CD4-positive, alpha-beta T cell treated with Interleukin-15 for 4 hours (primary cell): ENCODE measurements around the gene MINDY4.

Experiments used
- DNase-seq: peaks from one replicate; pipeline ENCODE4 v3.0.0-alpha.2; 2020; ENCODE audit warnings: low spot score

MINDY4 gene

GRCh38 chr7:30879139-30880124 lies 108.2 kb downstream of the MINDY4 start:
- DNase-seq = no peak

- no peak for DNase-seq
Observed at GRCh38 chr7:30880125-30880720, 109.0 kb downstream of the MINDY4 start.

DNA sequence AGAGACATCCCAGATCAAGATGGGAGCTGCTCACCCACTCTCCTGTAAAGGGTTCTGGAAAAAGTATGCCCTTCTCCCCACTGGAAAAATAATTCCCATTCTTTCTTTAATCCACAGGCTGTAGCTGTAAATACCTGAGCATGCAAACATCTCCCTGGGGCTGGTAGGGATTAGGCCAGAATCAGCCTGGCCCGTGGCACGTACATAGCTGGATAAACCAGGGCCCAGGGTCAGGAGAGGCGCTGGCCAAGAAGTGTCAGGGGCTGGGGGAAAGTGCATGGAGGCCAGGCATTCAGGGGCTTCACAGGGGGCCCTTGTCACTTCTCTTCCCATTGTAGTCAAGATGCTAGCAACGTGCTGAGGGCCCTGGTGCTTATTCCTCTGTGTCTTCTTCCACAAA lies 109.7 kb downstream of the MINDY4 start:
- no peak for DNase-seq

- DNase-seq = no peak
Observed at GRCh38 chr7:30881448-30881847, 110.2 kb downstream of the MINDY4 start.

DNA sequence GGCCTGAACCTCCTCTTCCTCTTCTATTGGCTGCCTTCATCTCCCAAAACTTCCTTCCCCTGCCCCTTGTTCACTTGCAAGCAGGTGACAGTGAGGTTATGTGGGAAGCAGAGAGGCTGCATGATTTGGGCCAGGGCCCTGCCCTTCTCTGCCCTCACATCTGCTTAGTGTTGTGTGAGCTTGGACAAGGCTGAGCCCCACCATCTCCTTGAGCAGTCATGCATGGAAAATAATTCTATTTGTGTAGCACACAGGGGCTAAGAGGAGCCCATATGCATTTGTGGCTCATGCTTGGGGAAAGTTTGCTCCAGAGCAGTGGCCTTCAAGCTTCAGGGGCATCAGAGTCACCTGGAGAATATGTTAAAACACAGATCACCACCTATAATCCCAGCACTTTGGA lies 113.7 kb downstream of the MINDY4 start:
- DNase-seq = no peak

DNA sequence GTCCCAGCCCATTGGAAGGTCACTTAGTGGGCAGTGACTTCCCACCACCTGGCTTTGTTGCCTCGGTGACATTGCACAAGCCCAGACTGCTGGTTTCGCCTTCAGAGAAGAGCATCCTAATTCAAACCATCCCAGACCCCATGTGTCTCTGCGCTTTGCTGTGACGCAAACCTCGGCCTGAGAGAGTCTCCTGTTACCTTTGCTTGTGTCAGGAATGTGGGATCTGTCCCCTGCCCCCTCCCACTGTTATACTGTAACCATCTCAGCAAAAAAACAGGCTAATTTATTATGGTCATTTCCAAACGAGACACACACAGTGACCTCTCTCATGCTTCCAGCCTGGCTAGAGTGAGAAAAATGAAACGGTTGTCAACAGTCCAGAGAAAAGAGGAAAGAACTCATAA lies 115.4 kb downstream of the MINDY4 start:
- DNase-seq = no peak

DNA sequence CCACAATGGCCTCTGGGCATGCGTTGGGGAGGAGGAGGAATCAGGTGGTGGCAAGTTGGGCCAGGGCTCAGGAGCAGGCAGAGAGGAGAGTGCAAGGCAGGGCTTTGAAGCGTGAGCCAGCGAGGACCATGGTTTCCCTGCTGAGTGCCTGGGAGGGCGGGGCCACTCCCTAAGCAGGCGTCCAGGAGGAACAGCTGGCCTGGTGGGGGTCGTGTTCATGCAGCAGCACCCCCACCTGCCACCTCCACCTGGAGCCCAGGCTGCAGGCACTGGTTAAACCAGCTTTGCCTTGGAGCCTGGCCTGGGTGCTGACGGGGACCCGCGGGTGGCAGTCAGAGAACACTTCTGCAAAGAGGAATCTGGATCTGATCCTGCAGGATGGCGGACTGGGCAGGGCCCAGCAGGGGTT lies 116.3 kb downstream of the MINDY4 start:
- DNase-seq = no peak

GRCh38 chr7:30888747-30889146 lies 117.5 kb downstream of the MINDY4 start:
- DNase-seq = no peak

DNA sequence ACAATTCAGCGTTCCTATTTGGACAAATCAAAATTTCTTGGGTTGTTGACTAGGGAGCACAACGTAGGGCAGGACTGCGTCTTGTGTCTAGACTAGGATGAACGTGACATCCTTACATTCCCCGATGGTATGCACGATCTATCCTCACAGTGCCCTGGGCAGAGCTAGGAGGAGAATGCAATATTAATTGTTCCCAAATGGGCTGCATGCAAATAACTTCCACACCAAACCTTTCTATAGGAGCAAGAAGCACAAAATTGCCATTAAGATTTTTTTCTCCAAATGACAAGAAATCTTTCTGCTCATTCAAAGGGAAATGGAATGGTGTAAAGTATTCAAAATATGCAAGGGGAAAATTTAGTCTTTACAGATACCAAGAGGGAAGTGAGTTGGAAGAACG lies 119.0 kb downstream of the MINDY4 start:
- no peak for DNase-seq

DNA sequence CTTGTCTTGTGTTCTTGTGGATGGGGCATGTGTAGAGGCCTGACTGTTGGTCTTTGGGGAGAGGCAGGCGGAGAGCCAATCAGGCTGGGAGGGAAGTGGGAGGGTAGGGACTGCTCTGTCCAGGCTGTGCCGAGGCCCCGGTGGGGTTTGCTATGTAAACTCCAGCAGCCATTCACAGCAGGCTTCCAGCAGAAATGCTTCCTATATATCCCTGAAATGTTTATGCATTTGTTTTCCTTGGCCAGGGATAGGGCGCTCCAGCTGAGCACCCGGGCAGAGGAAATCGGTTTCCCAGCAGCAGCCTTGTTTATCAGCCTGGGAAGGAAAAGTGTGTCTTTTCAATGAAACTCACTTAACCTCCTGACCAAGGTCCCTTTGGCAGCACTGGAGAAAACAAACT lies 122.1 kb downstream of the MINDY4 start:
- no peak for DNase-seq

DNA sequence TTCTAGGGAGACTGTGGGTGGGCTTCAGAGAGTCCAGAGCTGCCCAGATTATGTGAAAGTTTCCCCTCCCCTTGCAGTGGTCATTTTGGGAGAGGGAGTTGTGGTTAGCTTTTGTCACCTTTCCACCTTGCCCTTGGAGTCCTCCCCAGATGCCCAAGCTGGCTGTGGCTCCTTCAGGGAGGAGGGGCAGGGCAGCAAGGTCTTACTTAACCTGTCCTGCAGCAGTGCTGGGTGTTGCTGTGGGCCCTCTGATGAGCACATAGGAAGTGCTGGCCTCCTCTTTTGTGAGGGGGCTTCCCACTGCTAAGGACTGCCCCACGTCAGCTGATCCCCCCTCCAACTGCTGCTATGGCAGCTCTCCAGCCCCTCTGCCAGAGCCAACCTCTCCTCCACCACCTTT lies 122.8 kb downstream of the MINDY4 start:
- no peak for DNase-seq

DNA sequence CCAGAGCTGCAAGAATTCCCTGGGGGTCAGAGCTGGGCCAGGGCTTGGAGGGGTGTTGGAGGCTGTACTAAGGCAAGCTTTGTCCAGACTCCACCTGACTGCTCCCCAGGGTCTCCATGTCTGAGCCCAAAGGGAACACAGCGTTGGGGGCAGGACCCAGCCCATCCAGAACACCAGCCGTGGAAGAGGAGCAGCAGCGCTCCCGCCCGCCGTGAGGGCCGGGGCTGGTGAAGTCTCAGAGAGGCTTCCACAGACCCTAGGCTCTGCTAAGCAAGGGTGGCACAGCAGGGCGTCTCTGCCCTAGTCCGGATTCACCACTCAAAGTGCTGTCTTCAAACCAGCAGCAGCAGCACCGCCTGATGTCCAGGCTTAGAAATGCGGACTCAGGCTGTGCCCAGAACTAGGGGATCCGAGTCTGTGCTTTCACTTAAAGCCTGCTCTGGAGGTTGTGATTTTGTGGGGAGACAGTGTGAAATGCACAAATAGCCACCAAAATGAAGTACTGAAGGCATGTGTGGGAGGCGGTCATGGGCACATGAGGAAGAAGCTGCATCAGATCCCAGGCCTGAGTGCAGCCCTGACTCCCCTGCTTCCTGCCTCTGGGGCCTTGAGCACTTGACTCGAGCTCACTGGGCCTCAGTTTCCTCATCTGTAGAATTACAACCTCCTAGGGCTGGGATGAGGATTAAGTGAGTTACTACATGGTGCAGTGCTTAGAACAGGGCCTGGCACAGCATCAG lies 123.8 kb downstream of the MINDY4 start:
- no peak for DNase-seq

DNA sequence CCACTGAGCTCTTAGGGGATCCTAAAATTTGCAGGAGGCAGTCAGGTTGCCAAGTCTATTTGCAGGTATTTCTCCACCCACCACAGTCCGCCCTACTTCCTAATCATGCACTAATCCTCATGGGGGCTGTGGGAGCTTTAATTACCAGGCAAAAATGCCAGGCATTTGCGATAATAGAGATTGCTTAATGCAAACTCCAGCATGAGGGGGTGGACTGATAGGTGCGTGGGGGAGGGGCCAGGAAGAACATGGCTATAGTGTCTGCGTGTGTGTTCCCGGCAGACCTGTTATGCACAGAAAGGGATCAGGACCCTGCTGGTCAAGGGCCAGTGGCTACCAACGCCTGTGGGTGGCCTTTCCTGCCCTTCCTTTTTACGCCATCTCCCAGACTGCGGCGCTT lies 124.8 kb downstream of the MINDY4 start:
- DNase-seq = no peak

- no peak for DNase-seq
Observed at GRCh38 chr7:30896783-30897637, 125.8 kb downstream of the MINDY4 start.

DNA sequence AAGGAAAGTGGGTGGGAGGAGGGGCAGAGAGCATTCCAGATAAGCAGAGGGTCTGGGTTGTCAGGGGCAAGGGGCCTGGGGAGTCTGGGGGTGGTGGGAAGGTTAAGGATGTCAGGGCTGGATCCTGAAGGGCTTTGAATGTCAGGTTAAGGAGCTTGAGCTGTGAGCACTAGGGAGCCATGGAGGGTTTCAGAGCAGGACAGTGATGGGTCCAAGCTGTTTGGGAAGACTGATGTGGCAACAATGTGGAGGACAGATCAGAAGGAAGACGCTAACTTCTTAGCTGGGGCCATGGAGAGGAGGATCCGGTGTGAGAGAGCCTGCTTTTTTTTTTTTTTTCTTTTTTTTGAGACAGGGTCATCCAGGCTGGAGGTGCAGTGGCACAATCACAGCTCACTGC lies 126.6 kb downstream of the MINDY4 start:
- DNase-seq = no peak

DNA sequence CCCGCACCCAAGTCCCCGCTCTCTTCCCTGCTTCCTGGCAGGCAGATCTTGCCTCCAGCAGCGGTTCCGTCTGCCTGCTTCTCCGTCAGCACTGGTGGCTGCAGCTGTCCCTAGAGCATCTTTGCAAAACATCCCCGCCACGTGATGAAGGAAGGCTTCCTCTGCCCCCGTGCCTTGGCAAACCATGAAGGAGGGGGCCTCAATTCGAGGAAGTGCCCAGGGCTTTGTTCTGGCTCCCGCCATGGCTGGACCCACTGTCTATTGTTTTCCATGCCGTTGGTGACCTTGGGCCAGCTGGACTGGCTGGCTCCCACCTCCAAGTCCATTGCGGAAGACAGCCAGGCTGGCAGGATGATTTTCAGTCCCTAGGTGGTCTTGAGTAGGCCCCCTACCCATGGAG lies 127.2 kb downstream of the MINDY4 start:
- no peak for DNase-seq

DNA sequence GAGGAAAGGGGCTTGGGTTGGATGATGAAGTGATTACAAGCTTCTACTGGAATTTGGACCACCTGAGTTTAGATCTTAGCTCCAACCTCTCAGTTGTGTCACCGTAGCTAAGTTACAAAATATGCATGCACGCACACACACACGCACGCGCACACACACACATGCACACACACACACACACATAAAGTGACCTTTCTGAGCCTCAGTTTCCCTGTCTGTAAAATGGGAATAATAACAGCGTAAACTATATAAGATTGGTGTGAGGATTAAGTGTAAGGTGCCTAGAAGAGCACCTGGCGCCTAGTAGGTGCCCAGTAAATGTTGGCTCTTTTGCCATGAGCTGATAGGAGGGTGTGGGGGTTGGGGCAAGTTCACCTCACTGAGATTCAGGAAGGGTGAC lies 127.8 kb downstream of the MINDY4 start:
- no peak for DNase-seq

GRCh38 chr7:30899630-30900029 lies 128.4 kb downstream of the MINDY4 start:
- DNase-seq = no peak

GRCh38 chr7:30900053-30900452 lies 128.8 kb downstream of the MINDY4 start:
- DNase-seq = no peak

DNA sequence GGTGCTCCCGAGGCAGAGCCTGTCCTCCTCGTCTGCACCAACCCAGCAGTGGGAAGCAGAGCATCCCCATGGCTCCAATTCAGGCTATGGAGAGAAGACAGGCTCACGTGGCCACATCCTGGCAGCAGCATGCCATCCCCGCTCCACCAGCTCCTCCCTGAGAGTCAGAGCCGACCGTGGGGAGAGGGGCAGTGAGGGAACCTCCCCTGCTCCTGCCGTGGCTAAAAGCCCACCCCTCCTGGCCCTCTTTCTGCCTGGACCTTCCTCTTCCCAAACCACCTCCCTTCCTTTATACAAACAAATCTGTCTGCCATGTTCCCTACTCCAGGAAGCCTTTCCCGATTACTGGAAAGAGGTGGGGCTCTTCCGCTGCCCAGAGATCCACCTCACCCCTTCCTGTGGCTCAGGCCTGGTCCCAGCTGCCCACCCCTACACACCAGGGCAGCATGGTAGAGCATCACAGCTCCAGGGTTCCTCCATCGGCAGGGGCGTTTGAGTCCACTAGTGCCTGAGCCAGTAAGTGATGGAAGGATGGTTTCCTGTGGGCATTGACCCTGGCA lies 129.7 kb downstream of the MINDY4 start:
- DNase-seq = no peak

DNA sequence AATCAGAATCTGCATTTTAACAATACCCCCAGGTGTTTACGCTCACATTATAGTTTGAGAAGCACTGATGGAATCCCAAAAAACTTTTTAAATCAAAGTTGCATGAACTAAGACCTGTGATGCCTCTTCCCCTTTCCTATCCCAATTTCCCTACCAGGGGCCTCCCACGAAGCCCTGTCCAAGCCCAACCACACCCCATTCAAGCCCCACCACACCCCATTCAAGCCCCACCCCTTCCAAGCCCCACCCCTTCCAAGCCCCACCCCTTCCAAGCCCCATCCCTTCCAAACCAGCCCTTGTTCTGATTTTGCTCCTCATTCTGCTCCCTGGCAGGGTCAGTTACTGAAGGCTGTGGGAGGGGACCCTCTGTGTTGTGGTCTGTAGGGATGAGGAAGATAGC lies 130.6 kb downstream of the MINDY4 start:
- DNase-seq = no peak

GRCh38 chr7:30902466-30902865 lies 131.2 kb downstream of the MINDY4 start:
- no peak for DNase-seq
